Lower leg skin (tissue), 4 donors: ENCODE data around the gene CSNK2B. TPM values are rescaled to one million over a fixed set of nuclear protein-coding genes. Genes with fewer than 3 reads are reported as not detected.

ENCODE experiments used
- DNase-seq, 2 donors: peaks; one replicate each; pipeline ENCODE4 v3.0.0-alpha.2; 2019; ENCODE audit warnings: low spot score in 2 of 2
- H3K4me3 ChIP-seq: fragments of 200-600 bp; sonication (generic); 2 replicates; pipeline ENCODE4 v1.5.1; 2017; ENCODE audit warnings: mild to moderate bottlenecking, low read depth; ENCODE audit not compliant: poor library complexity, severe bottlenecking
- POLR2A ChIP-seq, 2 donors: fragments of 450-650 bp; IDR thresholded peaks; one replicate each; pipeline ENCODE4 v1.6.1; 2016 to 2017; ENCODE audit warnings: antibody characterized with exemption in 2 of 2, mild to moderate bottlenecking in 1 of 2, moderate library complexity in 1 of 2
- WGBS, 2 donors: methylation state at CpG; one replicate each; pipeline ENCODE4 v1.1.5; 2018; 5-methylcytosine and 5-hydroxymethylcytosine counted together
- intact Hi-C: fragments of 100-400 bp; cut with DNase I; formaldehyde crosslinking; loops from one replicate; pipeline ENCODE4 v1.15.0; 2023; ENCODE audit warnings: low total_unique reads
- total RNA-seq, 4 donors: library from RNA; depleted of rRNA; stranded (reverse); fragments of >200 nt; gene quantifications; one replicate each; pipeline ENCODE4 v1.1.0, GENCODE V29; 2016
- TF ChIP-seq, protein P1 (sequence below), 3 donors: fragments of 450-650 bp; IDR thresholded peaks; one replicate each; pipeline ENCODE4 v1.5.1; 2016; ENCODE audit warnings: antibody characterized with exemption in 3 of 3, mild to moderate bottlenecking in 3 of 3, moderate library complexity in 2 of 3

The CSNK2B gene
- total RNA-seq, 4 donors from 2014 or later = 328 to 447 (median 416) TPM

DNA sequence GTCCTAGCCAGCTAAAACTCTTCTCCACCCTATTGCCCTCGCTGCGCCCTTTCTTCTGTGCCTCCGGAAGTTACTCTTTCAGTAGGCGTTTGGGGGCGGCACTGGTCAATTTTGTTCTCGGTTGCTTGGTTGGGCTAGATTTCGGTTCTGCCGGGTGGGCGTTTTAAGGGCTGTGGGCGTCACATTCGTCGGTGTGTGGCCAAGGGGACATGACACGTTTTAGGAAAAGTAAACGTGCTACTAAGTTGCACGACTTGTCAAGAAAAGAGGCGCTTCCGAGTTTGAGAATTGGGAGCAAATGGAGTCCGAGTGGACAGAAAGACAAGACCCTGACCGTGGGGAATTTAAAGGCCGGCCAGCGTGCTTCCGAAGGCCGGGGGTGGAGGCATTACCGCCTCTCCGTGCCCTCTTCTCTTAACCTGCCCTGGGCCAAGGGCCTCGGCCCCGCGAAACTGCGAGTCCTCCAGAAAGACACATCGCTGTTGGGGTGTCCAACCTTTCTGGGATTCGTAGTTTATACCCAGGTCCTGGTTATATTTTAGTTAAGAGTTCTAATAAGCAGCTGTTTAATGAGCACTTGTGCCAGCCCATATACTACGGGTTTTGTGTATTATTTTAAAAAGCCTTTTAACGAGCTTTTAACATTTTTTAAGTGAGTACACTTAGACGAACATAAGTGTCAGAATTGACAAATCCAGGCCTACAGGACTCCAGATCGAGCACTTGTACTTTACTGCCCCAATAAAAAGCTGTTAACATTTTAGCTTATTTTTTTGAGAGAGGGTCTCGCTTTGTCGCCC, 12.8 kb upstream of the CSNK2B start:
- 7 to 8% methylated on average over 37 of the region's 37 CpGs for WGBS, 2 donors
- intact Hi-C loops = no loop called here

GRCh38 chr6:31654574-31655348, 11.1 kb upstream of the CSNK2B start:
- DNase-seq = no peak
- 89 to 93% methylated on average over 8 of the region's 8 CpGs for WGBS, 2 donors
- intact Hi-C loops = no loop called here
- no peak overlapping the region for H3K4me3 ChIP-seq
- TF ChIP-seq, protein P1, sequence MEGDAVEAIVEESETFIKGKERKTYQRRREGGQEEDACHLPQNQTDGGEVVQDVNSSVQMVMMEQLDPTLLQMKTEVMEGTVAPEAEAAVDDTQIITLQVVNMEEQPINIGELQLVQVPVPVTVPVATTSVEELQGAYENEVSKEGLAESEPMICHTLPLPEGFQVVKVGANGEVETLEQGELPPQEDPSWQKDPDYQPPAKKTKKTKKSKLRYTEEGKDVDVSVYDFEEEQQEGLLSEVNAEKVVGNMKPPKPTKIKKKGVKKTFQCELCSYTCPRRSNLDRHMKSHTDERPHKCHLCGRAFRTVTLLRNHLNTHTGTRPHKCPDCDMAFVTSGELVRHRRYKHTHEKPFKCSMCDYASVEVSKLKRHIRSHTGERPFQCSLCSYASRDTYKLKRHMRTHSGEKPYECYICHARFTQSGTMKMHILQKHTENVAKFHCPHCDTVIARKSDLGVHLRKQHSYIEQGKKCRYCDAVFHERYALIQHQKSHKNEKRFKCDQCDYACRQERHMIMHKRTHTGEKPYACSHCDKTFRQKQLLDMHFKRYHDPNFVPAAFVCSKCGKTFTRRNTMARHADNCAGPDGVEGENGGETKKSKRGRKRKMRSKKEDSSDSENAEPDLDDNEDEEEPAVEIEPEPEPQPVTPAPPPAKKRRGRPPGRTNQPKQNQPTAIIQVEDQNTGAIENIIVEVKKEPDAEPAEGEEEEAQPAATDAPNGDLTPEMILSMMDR (IDR thresholded peaks at IDR 0.05) = no peak
- TF ChIP-seq POLR2A (IDR thresholded peaks at IDR 0.05) = no peak

More for the DNA sequence above, 12.8 kb upstream of the CSNK2B start:
- peak overlapping the region; percentile 39 for H3K4me3 ChIP-seq
- TF ChIP-seq, protein P1 (IDR thresholded peaks at IDR 0.05) = no peak
- TF ChIP-seq POLR2A (IDR thresholded peaks at IDR 0.05) = peak in 1 of 2 donors; percentile 73
- DNase-seq = peak; percentile 89 to 97

DNA sequence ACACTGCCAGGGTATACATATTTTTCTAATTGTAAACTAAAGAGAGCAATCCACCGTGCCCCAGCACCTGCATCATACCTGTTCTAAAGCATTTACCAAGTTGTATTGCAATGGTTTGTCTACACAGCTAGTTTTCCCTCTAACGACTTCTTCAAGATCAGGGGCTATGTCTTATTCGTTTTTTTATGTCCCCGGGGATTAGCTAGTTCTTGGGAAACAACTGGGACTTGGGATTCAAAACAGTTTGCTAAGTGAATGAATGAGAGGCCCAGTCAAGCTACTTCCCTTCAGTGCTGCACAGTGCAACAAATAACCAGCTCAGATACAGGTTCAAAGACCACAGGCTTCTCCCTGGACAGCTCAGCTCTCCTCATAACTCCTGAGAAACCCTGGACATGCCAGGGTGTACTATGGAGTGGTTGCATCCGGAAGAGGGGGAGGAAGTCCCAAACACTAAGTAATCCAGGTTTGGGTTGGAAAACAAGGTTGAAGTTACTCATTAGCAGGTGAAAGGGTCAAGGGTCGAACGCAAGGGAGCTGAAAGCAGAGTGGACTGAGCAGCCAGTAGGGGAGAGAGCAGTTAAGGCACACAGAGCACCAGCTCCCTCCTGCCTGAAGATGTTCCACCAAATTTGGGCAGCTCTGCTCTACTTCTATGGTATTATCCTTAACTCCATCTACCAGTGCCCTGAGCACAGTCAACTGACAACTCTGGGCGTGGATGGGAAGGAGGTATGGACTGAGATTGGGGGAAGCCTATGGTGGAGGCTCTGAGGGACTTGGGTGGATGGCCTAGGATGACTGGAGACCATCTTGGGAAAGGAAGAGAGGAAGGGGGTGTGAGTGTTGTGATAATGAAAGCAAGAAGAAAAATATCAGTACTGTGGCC, 10.3 kb upstream of the CSNK2B start, which contains the start of gene APOM:
TSS of gene APOM (plus strand) at position 546 of the 889 bp plus-strand sequence. CDS start at position 619, 73 bp downstream.
- TF ChIP-seq, protein P1 (IDR thresholded peaks at IDR 0.05) = peak in 1 of 3 donors; percentile 54
- TF ChIP-seq POLR2A (IDR thresholded peaks at IDR 0.05) = no peak
- intact Hi-C loops = no loop called here
- no peak within 1 kb of the TSS for H3K4me3 ChIP-seq
- no peak for DNase-seq
- 83 to 84% methylated on average over 8 of the region's 8 CpGs for WGBS, 2 donors

DNA sequence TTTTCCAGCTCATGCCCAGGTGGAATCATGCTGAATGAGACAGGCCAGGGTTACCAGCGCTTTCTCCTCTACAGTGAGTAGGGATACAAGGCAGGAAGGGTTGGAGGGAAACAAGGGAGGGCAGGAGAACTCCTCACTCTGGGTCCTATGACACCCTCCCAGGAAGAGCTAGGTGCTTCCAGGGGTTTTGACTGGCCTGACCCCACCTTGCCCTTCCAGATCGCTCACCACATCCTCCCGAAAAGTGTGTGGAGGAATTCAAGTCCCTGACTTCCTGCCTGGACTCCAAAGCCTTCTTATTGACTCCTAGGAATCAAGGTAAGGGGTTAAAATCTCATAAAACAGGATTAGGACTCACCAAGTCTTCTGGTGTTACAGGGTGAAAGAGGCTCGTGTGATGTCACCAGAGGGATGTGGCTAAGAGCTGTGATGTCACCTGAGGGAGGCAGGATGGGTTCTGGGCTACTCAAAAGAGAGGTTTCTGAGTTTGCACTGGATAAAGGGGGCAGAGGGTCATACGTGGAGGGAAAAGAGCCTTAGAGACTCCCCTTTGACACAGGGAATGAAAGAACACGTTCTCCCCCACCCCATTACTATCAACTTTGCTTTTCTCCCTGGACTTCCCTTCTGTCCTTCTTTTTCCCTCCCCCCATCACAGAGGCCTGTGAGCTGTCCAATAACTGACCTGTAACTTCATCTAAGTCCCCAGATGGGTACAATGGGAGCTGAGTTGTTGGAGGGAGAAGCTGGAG, 8.3 kb upstream of the CSNK2B start:
- intact Hi-C loops = no loop called here
- H3K4me3 ChIP-seq = no peak overlapping the region
- TF ChIP-seq POLR2A (IDR thresholded peaks at IDR 0.05) = no peak
- TF ChIP-seq, protein P1 (IDR thresholded peaks at IDR 0.05) = no peak
- DNase-seq = no peak
- WGBS, 2 donors = 72 to 75% methylated on average over 6 of the region's 6 CpGs
